ENCODE data around the gene PPARGC1A. TPM values are rescaled to one million over a fixed set of nuclear protein-coding genes. Genes with fewer than 3 reads are reported as not detected.

PPARGC1A gene
- total and polyA plus RNA-seq, 2 of the 13 experiments (the other 11 are each of a cell fraction or from before 2014, with no cell fraction given), result 20.7 to 37.3 TPM

DNA sequence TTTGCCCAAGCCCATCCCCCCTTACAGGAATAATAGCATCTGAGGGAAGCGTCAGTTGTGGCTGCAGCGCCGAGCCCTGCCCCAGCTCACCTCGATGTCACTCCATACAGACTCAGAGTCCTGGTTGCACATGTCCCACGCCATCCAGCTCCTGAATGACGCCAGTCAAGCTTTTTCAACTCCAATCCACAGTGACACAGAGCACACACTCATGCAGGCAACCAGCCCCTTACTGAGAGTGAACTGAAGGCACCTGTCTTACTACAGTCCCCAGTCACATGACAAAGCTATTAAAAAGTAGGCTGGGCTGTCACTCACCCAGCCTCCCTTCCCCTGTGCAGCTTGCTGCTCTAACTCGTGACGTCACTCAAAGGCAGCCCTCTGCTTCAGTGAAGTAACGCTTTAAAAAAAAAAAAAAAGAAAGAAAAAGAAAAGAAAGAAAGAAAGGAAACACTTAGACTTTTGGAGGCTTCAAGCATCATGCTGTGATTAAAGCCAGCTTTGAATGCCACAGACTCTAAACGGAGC lies at the start of gene PPARGC1A (continued):
- TF ChIP-seq DNMT3B (CRISPR knock-in tag; conservative IDR thresholded peaks at IDR 0.05) (no peak), ZNF652 (CRISPR knock-in tag; IDR thresholded peaks at IDR 0.05; ENCODE audit: borderline replicate concordance, low read depth) (peak; percentile 56), MED1 (CRISPR knock-in tag; IDR thresholded peaks at IDR 0.05) (peak; percentile 59), BHLHE40 (IDR thresholded peaks at IDR 0.05; ENCODE audit: low read length) (peak; percentile 30; the same call in 1 of the 2 replicates), HDAC1 (CRISPR knock-in tag; IDR thresholded peaks at IDR 0.05) (peak; percentile 8; the same call in 1 of the 2 replicates), ZNF709 (CRISPR knock-in tag; IDR thresholded peaks at IDR 0.05) (no peak), ZNF354B (CRISPR knock-in tag; IDR thresholded peaks at IDR 0.05) (0 out of 2 replicates have a peak, but pooled peaks have one; percentile 51), KLF16 (CRISPR knock-in tag; IDR thresholded peaks at IDR 0.05) (peak in 1 of 2 experiments; percentile 62; a peak in 1 of 4 replicates), DNMT1 (CRISPR knock-in tag; IDR thresholded peaks at IDR 0.05) (no peak), POGK (CRISPR knock-in tag; conservative IDR thresholded peaks at IDR 0.05) (0 out of 2 replicates have a peak, but pooled peaks have one; percentile 25), ZNF614 (CRISPR knock-in tag; IDR thresholded peaks at IDR 0.05; ENCODE audit: borderline replicate concordance) (peak; percentile 50; the same call in 1 of the 2 replicates), ATF7 (IDR thresholded peaks at IDR 0.05) (peak; percentile 97), ATF7 (CRISPR knock-in tag; IDR thresholded peaks at IDR 0.05) (peak; percentile 55; the same call in 1 of the 2 replicates), HHEX (CRISPR knock-in tag; IDR thresholded peaks at IDR 0.05) (no peak), CEBPB (IDR thresholded peaks at IDR 0.05; ENCODE audit: borderline replicate concordance, low read depth, low read length) (no peak), CTCF (CRISPR knock-in tag; IDR thresholded peaks at IDR 0.05) (0 out of 2 replicates have a peak, but pooled peaks have one; percentile 12), ZNF335 (CRISPR knock-in tag; IDR thresholded peaks at IDR 0.05) (peak; percentile 28; the same call in 1 of the 2 replicates), TFDP1 (CRISPR knock-in tag; IDR thresholded peaks at IDR 0.05; ENCODE audit: borderline replicate concordance) (peak; percentile 24; the same call in 1 of the 2 replicates), ZNF740 (CRISPR knock-in tag; IDR thresholded peaks at IDR 0.05) (no peak), TFDP2 (CRISPR knock-in tag; IDR thresholded peaks at IDR 0.05) (0 out of 2 replicates have a peak, but pooled peaks have one; percentile 14), ZSCAN9 (CRISPR knock-in tag; IDR thresholded peaks at IDR 0.05; ENCODE audit: borderline replicate concordance) (peak; percentile 63; the same call in 1 of the 2 replicates), HNRNPK (IDR thresholded peaks at IDR 0.05; ENCODE audit: low read depth, low read length, poor library complexity, severe bottlenecking) (no peak), FOXK1 (CRISPR knock-in tag; IDR thresholded peaks at IDR 0.05; ENCODE audit: borderline replicate concordance, low read depth) (peak; percentile 38; the same call in 1 of the 2 replicates)
- TF ChIP-seq, protein P1, sequence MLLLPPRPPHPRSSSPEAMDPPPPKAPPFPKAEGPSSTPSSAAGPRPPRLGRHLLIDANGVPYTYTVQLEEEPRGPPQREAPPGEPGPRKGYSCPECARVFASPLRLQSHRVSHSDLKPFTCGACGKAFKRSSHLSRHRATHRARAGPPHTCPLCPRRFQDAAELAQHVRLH (CRISPR knock-in tag; IDR thresholded peaks at IDR 0.05; ENCODE audit: borderline replicate concordance, low read depth), result peak; percentile 88; the same call in 1 of the 2 replicates

Data from HepG2 (cell line).